SK-N-SH treated with all-trans-retinoic acid at 6 μM for 48 hours (cell line): ENCODE data around the gene INSIG2.

Experiments used
- ARNTL ChIP-seq: fragments of 450-650 bp; formaldehyde crosslinking; IDR thresholded peaks from 2 replicates; pipeline ENCODE4 v1.5.0; 2020; ENCODE audit warnings: low read depth, mild to moderate bottlenecking, moderate library complexity, borderline replicate concordance
- BACH2 ChIP-seq: fragments of 250-450 bp; sonication (Bioruptor Pico); IDR thresholded peaks from 2 replicates; pipeline ENCODE4 v1.9.0; 2021; ENCODE audit warnings: mild to moderate bottlenecking, borderline replicate concordance
- CREB5 ChIP-seq: fragments of 250-450 bp; sonication (Bioruptor Pico); IDR thresholded peaks from 2 replicates; pipeline ENCODE4 v1.5.1; 2020; ENCODE audit warnings: low read depth, mild to moderate bottlenecking, moderate library complexity
- CSDC2 ChIP-seq: fragments of 250-450 bp; sonication (Bioruptor Pico); IDR thresholded peaks from 2 replicates; pipeline ENCODE4 v1.5.0; 2020; ENCODE audit warnings: mild to moderate bottlenecking, moderate library complexity
- CSRNP3 ChIP-seq: fragments of 250-450 bp; sonication (Bioruptor Pico); IDR thresholded peaks from 2 replicates; pipeline ENCODE4 v1.5.1; 2021; ENCODE audit warnings: mild to moderate bottlenecking, moderate library complexity
- ESRRG ChIP-seq: fragments of 250-450 bp; sonication (Bioruptor Pico); IDR thresholded peaks from 2 replicates; pipeline ENCODE4 v1.6.1; 2021; ENCODE audit warnings: mild to moderate bottlenecking
- OSR1 ChIP-seq: fragments of 250-450 bp; sonication (Bioruptor Pico); IDR thresholded peaks from 2 replicates; pipeline ENCODE4 v1.8.0; 2022; ENCODE audit warnings: moderate library complexity, mild to moderate bottlenecking, inconsistent platforms
- PATZ1 ChIP-seq: fragments of 250-450 bp; sonication (Bioruptor Pico); IDR thresholded peaks from 2 replicates; pipeline ENCODE4 v1.8.0; 2020; ENCODE audit warnings: mild to moderate bottlenecking, moderate library complexity, borderline replicate concordance
- PPARA ChIP-seq: fragments of 250-450 bp; sonication (Bioruptor Pico); IDR thresholded peaks from 2 replicates; pipeline ENCODE4 v1.5.0; 2020; ENCODE audit warnings: mild to moderate bottlenecking, borderline replicate concordance
- ZNF8 ChIP-seq: fragments of 450-650 bp; formaldehyde crosslinking; IDR thresholded peaks from 2 replicates; pipeline ENCODE4 v1.5.0; 2020; ENCODE audit warnings: mild to moderate bottlenecking, moderate library complexity

- no peak for TF ChIP-seq BACH2 (CRISPR knock-in tag)
- TF ChIP-seq ARNTL (CRISPR knock-in tag) = no peak
- TF ChIP-seq ZNF8 = no peak
- no peak for TF ChIP-seq CREB5
- no peak for TF ChIP-seq CSDC2 (CRISPR knock-in tag)
- no peak for TF ChIP-seq OSR1 (CRISPR knock-in tag)
- no peak for TF ChIP-seq ESRRG (CRISPR knock-in tag)
- TF ChIP-seq CSRNP3 (CRISPR knock-in tag) = no peak
- no peak for TF ChIP-seq PPARA
- no peak for TF ChIP-seq PATZ1 (CRISPR knock-in tag)
Measured at GRCh38 chr2:118055512-118056164, 32.6 kb upstream of the INSIG2 start.
